MV-4-11 (cell line): ENCODE data around the gene SNX4.
A peak's percentile ranks its signal among the peaks of the same experiment; 100 is the strongest.
"Not testable (repeated sequence)": the region's sequence is repeated elsewhere in the genome, so short reads cannot be mapped to it uniquely, and the experiment has no call there.

ENCODE experiments used
- DNase-seq: peaks from one replicate; lab custom pipeline; 2025; lab: John Stamatoyannopoulos, UW

Gene SNX4

DNA sequence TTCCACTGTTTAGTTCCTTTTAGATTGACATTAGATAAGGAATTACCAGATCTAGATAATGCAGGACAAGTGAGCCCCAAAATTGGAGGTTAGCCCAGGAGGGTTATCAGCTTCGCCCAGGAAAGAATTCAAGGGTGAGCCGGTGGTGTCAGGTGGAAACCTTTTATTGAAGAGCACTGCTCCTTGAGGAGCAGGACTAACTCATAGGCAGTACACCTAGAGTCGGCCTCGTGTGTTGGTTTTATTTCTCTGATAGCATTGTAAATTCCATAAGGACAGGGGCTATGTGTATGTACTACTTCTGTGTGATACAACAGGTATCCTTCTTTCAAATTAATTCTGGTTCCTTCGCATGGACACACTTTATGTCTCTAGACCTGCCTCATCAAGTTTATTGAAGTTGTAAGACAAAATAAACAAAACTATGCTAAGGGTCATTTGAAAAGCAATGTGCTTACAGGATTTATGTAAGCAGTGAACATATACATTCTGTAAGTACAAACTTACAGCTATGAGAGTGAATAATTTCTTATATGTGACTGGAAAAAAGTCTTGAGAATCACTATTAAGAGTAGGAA, 57.2 kb downstream of the SNX4 start:
- no peak for DNase-seq

DNA sequence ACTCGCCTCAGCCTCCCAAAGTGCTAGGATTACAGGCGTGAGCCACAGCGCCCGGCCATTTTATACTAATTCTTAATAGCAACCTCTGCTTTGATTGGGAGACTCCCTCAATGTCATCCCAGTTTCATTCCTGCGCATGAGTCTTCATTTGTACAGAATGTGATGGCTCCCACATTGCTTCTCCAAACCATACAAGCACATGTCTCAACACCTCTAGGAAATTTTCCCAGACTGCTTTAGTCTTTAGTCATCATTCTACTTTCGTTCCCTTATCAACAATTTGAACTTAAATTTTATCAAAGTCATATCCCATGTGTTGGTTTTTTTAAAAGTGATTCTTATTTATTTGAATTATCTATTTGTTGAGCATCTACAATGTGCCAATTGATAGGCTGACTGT, 58.1 kb downstream of the SNX4 start:
- DNase-seq, result no peak

DNA sequence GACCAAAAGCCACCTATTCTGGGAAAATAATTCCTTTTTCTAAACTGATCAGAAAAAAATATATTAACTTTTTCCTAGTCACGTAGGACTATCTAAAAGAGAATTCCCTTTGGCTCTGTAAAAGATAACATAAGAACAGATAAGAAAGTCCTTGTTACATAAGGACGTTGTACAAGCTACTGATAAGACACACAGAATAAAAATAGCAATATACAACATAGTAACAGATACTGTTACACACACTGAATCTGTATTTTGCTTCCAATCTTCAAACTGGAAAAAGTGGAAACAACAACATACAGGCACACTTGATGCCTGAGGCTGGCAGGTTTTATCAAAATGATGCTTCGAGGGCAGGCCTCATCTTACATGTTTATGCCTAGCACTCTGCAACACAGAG, 59.8 kb downstream of the SNX4 start:
- DNase-seq, result no peak

DNA sequence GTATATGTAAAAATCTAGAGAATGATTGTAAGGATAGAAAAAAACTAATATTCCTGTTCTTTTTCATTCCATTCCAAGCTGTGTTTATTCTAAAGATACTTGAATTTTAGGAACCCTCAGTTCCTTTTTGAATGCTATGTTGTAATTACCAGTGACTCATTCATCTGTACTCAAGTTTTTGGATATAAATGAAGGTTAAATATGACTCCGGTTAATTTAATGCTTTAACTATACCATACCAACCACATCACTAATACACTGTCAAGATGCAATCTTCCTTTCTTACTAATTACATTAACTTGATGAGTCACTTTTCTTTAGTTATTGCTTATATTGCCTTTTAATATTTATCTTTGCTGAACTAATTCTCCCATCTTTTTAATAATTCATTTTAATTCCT, 76.1 kb downstream of the SNX4 start:
- DNase-seq, result peak; percentile 52

DNA sequence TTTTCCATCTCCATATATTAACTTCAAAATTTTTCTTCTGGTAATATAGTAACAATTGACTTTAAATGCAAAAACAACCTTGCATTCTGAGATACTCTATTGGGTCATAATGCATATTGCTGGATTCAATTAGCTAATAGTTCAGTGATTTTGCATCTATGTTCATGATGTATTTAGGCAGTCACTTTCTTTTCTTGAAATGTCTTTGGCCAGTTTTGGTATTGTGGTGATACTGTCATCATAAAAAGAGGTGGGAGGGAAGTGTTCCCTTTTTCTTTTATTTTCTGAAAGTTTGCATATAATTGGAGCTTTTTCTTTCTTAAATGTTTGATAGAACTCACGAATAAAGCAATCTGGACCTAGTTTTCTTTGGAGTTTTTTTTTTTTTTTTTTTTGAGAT, 77.5 kb downstream of the SNX4 start:
- DNase-seq, result no peak

DNA sequence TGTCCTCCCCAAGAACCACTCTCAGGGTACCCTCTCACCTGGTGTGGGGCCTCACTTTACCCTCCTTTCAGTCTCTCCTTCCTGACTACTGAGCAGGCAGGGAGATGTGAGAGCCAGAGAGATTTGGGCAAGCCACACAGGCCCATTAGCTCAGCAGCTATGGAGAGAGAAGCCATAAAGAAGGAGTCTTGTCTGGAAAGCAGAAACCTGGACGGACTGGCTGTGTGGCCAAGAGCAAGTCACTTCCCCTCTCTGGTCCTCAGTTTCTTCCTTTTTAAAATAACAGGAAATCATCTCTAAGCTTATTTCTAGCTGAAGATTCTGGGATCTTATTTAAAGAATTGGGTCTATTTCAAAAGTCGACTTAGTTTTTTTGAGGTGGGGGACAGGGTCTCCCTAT, 79.0 kb downstream of the SNX4 start:
- DNase-seq, result no peak

DNA sequence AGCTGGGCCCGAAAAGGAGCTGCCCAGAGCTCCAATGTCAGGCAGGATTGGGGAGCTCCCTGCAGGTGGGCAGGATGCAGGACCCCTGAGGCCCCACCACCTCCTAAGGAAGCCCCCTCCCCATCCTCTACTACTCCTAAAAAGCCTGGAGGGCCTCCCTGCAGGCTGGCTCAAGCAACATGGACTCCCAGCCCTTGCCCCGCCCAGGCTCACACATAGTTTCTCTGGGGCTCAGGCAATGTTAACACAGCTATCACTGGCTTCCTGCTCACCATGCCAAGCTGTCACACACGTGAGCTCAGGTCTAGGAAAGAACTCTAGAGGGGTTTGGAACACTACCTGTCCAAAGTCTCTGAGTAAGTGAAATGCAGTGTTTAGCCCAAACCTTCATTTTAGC, 79.4 kb downstream of the SNX4 start:
- DNase-seq, result no peak

DNA sequence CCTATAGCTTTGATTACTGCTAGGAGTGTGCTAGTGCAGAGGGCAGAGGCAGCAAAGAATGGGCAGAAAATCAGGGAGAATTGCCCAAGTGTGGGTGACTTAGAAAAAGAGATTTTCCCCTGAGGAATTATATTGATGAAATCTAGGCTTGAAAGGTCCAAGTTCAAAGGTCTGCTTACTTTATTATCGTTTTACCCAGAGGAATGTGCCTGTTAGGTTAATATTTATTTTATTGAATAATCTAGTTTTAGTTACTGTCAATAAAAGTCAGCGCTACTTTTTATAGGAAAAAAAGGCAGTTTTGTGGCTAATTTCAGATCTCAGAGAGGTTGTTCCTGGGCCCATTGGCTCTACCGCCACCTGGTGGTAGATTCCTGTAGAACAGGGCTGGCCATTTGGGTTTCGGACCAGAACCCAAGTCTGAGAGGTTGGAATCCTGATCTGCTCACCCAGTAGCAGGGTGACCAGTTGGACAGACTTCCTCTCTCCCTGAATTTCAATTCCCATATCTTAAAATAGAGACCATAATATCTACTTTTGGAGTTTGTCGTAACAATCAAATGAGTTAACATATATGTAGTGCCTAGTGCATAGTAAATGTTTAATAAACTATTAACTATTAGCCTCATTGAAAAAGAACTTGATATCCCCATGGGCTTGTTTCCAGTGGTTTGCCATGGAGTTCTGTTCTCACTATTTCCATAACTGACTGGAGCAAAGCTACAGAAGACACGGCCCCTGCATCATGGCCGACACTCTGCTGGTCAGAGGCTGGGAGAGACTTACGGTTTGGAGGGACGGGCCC, 82.2 kb downstream of the SNX4 start:
- peak; percentile 23 for DNase-seq

DNA sequence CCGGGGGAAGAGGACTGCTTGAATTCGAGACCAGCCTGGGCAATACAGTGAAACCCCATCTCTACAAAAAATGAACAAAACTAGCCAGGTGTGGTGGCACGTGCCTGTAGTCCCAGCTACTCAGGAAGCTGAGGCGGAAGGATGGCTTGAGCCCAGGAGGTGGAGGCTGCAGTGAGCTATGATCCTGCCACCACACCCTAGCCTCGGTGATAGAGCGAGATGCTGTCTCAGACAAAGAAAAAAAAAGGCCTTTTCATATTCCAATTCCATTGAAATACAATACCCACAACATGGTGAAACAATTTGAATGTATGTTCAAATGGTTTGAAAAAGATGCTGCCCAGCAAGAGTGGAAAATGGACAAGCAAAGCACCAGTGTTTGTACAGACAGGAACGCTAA, 83.1 kb downstream of the SNX4 start:
- DNase-seq, result no peak

DNA sequence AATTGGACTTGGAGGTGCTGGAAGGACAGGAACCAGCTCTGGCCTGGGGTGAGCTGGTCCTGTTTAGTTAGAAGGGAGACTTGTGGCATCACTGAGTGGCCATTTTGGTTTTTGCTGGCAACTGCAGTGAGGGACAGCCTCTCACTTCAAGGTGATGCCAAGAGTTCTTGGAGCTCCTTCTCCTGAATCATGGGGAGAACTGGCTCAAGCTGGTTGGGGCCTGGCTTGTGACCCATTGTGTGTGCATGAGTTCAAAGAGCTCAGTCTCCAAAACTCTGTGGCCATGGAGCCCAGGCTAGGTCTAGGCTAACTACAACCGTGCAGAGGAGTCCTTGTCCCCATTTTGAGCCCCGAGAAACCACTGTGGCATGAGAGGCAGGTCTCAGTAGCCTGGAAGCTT, 84.8 kb downstream of the SNX4 start:
- DNase-seq, result no peak

DNA sequence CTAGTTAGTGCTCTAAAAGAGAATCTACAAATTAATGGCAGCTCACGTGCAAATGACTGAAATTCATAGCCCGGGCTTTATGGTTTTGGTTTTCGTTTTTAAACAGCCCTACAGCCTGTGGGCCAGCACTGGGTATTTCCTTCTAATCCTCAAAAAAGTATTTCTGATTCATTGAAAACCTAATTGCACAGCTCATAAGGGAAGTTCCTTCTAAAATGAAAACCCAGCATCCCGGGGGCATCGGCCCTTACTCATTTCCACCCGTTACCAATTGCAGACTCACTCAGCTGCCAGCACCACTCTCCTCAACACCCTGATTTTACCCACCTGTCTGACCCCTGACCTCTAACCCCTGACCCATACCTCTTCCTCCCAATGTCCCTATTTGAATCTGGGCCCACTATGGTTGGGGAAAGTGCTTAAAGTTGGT, 85.4 kb downstream of the SNX4 start:
- DNase-seq, result no peak

DNA sequence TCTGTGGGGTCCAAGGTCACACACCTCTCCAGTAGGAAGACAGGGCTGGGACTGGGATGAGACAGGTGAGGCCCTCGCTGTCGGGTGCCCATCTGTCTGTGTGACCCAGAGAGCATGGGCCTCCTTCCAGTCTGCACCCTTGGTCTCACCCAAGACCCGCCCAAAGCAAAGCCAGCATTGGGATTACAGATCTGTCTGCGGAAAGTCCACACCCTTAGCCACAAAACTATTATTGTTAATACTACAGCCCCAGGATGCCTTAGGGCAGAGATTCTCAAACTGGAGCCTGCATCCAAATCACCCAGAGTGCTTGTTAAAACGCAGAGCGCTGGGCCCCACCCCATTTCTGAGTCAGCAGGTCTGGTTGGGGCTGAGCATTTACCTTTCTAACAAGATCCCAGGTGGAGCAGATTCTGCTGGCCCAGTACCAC, 86.4 kb downstream of the SNX4 start:
- no peak for DNase-seq

DNA sequence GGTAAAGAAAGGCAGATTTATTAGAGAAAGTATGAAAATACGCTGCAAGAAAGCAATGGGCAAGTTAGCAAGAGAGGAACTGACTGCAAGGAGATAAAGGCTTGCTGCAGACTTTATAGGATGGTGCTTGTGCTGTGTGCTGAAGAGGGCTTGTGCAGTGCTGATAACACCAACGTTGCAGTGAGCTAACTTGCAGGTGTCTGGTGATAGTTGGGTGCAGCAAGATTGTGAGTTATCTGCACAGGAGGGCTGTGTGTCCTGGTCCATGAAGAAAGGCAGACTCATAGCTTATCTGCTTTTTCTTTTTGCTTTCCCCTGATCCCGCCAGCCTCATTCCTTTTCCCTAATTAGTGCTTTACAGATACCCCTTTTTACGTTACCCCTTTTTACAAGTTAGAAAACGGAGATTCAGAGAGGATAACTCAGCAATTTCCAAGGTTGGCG, 86.9 kb downstream of the SNX4 start:
- DNase-seq, result no peak

DNA sequence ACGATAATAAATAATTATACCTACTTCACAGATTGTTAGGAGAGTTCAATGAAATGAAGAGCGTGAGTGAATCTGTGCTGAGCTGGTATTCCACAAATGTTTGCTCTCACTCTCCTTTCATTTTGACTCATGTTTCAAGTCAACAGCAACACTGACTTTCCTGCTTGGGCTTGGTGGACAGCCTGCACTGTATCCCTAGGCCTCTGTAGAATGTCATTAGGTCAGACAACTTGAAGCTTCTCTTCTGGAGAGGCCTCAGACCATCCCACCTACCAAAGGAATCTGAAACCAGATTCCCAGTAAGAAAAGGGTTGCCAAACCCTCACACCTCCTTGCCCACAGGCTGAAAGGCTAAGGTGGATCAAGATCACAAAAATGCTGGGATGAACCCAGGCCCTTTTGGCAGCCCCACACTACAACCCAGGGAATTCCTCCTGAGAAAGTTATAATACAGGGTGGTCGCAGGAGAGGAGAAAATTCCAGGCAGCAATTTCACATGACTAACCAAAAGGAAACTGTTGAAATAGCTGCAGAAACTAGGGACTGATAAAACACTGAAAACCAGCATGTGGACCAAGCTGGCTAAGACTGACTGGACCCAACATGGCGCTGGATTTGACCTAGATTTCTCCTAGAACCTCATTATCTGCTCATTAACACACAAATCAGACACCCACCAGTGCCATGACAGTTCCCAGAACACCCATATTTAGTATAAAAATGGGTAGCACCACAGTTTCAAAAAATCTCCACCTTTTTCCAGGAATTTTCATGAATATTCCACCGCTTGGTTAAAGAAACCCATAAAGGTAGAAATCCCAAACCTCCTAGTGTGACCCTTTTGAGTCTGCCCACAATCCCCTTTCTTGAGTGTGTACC, 87.9 kb downstream of the SNX4 start:
- DNase-seq, result no peak

DNA sequence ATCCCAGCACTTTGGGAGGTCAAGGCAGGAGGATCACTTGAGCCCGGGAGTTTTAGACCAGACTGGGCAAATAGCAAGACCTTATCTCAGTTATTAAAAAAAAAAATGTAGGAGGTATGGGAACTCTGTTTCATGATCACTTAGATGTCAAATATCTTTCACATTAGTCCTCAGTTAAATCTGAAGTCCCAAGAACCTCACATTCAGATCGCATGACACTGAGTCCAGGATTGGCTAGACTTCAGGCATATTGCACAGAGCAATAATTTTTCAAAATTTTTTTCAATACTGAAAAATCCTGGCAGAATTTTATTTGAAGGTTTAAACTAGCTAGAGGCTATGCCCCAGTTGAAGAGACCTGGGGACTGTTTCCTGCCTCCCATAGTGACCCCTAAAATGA, 88.6 kb downstream of the SNX4 start:
- DNase-seq, result no peak

DNA sequence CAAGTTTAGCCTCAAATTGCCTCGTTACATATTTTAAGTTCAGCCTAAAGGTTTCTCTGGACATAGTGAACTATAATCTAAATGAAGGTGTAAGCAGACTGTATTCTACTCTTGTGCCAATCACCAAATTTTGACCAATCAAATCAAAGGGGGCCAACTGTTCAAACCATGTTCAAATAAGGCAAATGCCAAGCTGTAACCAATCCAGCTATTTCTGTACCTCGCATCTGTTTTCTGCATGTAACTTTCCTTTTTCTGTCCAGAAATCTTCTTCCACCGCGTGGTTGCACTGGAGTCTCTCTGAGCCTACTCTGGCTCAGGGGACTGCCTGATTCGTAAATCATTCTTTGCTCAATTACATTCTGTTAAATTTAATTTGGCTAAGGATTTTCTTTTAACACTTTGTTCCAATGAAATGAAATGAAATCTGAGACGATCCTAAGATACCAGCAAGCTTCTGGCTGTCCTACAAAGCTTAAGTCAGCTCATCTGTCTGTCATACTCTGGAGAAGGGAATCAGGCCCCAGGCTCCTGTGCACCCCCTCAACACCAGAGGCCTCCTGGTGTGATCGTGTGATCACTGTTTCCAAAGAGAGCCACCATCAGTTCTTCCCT, 91.7 kb downstream of the SNX4 start:
- no peak for DNase-seq

DNA sequence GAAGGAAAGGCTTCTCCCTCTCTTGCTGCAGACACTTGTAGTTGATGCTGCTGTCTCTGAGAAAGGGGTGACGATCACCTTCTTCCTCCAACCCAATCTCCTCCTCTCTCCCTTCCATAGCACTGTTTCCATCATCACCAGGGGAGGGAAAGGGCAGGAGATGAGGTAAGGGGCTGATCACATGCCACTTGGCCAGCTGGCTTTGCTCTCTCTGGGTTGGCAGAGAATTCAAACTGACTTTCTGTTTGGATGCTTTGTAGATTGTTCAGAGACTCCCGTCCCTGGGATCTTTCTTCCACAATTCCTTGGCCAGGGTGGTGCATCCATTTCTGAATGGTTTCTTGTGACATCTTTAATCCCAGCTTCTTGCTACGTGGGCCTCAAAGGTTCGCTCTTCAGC, 101.7 kb downstream of the SNX4 start:
- DNase-seq, result no peak

DNA sequence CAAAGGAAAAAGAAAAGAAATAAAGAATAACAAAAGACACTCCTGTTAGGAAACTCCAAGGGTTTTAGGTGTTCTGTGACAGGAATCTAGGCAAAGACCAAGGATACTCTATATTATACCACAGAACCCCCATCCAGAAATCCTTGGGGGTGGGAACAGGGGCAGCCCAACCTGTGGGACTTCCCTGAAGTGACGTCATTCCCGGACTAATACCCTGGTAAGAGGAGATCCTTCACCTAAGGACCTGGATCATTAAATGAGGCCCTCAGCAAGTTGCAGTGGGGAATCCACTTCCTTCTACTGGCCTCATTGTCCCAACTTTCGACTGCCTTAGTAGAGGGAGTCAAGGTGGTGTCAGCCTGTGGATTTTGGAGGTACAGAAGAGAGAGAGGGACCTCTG, 103.8 kb downstream of the SNX4 start:
- DNase-seq, result no peak

DNA sequence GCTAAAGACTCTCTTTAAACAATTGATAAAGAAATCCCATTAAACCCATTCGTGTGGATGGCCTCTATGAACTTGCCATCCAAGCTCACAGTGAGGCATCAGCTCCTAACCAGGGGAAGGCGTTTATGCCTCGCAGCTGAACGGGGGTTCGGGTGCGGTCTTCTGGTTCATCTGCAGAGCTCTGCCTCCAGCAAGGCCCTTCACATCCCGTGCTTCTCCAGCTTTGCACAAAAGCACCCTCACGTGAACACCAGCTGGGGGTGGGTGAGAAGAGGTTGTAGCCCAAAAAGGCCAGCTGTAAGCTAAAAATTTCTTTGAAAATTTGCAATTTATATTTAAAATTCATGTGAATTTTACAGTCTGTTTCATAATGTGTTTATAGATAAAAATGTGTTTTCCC, 105.3 kb downstream of the SNX4 start:
- no peak for DNase-seq

DNA sequence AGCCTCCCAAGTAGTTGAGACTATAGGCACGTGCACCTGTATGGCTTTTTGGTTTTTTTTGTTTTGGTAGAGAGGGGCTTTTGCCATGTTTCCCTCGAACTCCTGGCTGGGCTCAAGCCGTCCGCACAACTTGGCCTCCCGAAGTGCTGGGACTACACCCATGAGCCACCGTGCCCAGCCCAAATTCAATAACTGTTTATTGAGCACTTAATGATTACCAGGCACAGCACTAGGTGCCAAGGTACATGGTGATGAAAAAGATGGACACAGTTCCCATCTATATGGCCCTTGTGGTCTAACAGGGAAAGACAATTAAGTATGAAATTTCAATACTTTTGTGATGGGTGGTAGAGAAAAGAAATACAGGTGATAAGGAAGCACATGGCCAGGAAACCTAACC, 109.1 kb downstream of the SNX4 start:
- DNase-seq, result no peak

DNA sequence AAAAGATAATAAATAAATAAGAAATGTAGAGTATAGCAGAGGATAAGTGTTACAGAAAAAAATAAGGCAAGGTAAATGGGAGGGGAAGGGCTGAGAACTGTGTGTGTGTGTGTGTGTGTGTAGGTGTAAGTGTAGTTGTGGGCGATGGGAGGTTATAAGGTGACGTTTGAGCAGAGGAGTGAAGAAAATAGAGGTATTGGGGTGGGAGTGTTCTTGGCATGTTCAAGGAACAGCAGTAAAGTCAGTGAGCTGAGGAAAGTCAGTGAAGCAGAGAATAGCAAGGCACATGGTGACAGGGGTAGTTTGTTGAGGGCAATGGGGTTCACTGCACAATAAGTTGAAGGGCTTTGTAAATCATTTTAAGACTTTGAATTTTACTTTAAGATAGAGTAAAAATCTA, 113.9 kb downstream of the SNX4 start:
- no peak for DNase-seq

DNA sequence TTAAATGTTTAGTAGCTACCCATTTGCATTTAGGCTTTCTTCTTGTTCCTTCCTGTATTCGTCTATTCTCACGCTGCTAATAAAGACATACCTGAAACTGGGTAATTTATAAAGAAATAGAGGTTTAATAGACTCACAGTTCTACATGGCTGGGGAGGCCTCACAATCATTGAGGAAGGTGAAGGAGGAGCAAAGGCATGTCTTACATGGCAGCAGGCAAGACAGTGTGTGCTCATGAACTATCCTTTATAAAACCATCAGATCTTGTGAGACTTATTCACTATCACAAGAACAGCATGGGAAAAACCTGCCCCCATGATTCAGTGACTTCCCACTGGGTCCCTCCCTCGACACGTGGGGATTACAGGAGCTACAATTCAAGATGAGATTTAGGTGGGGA, 114.5 kb downstream of the SNX4 start:
- not testable (repeated sequence) for DNase-seq
